ENCODE results near the gene ATXN10.
A peak's percentile ranks its signal among the peaks of the same experiment; 100 is the strongest.

ATXN10 gene

DNA sequence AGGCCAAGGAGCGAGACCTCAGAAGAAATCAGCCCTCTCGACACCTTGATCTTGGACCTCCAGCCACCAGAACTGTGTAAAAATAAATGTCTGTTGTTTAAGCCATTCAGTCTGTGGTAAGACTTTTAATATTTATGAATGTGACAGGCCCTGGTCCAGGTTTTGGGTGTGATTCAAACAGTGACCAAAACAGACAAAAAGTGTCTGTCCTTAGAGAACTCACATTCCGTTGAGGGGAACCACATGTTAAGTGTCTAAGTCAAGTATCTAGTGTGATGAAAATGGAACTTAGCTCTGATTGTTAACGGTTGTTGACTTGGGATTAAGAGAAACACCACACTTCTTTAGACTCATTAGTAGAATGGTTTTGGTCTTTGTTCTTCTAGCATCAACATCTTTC lies 22.2 kb downstream of the ATXN10 start:
- Histone ChIP-seq H3K9me3 (ENCODE audit: control insufficient read depth, insufficient read depth, low read length) (no peaks in the 10 kb centered on the region), H3K9me2 (replicated peaks; ENCODE audit: control insufficient read depth, low read length) (no peaks in the 10 kb centered on the region), H4K20me1 (ENCODE audit: control insufficient read depth, insufficient read depth, low read depth, low read length) (no peaks in the 10 kb centered on the region), H3K4me1 (ENCODE audit: control insufficient read depth, low read length) (peaks cover 26% of the 10 kb centered on the region), H3F3A (ENCODE audit: control insufficient read depth, insufficient read depth) (peaks cover 8% of the 10 kb centered on the region), H3K79me2 (ENCODE audit: control insufficient read depth, low read length) (peaks cover 69% of the 10 kb centered on the region), H3K36me3 (ENCODE audit: control insufficient read depth, low read length) (peaks cover 82% of the 10 kb centered on the region), H3K27ac (ENCODE audit: low read depth, low read length) (no peak overlapping the region), H3K27me3 (ENCODE audit: control insufficient read depth, low read length) (no peaks in the 10 kb centered on the region), H3K4me3 (ENCODE audit: low read length) (no peak overlapping the region), H3K4me2 (ENCODE audit: low read length) (no peak overlapping the region)
- TF ChIP-seq, protein P1, sequence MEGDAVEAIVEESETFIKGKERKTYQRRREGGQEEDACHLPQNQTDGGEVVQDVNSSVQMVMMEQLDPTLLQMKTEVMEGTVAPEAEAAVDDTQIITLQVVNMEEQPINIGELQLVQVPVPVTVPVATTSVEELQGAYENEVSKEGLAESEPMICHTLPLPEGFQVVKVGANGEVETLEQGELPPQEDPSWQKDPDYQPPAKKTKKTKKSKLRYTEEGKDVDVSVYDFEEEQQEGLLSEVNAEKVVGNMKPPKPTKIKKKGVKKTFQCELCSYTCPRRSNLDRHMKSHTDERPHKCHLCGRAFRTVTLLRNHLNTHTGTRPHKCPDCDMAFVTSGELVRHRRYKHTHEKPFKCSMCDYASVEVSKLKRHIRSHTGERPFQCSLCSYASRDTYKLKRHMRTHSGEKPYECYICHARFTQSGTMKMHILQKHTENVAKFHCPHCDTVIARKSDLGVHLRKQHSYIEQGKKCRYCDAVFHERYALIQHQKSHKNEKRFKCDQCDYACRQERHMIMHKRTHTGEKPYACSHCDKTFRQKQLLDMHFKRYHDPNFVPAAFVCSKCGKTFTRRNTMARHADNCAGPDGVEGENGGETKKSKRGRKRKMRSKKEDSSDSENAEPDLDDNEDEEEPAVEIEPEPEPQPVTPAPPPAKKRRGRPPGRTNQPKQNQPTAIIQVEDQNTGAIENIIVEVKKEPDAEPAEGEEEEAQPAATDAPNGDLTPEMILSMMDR (IDR thresholded peaks at IDR 0.05; ENCODE audit: low read depth, low read length, poor library complexity, severe bottlenecking), result no peak
- no peak for TF ChIP-seq EZH2phosphoT487 (IDR thresholded peaks at IDR 0.05; ENCODE audit: borderline replicate concordance, low read length)

DNA sequence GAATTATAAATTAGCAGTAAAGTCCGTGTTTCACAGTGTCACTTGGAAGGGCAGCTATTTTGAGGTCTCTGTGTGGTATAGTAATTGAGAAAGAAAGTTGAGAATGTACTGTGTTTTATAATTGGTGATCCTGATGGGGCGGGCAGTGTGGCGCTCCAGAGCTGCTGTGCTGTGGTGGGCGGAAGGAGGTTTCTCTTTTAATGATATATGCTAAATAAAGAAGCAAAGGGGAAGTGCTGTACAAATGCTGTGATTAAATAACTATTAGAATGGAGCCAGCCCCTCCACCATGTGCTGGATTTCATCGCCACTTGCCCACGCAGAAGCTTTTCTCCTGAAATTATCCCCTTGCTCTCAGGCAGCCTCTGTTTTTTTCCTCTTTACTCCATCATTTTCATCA lies 24.6 kb downstream of the ATXN10 start:
- Histone ChIP-seq H3F3A (ENCODE audit: control insufficient read depth, insufficient read depth) (peaks cover 8% of the 10 kb centered on the region), H3K27me3 (ENCODE audit: control insufficient read depth, low read length) (no peaks in the 10 kb centered on the region), H3K9me3 (ENCODE audit: control insufficient read depth, insufficient read depth, low read length) (no peaks in the 10 kb centered on the region), H3K9me2 (replicated peaks; ENCODE audit: control insufficient read depth, low read length) (no peaks in the 10 kb centered on the region), H4K20me1 (ENCODE audit: control insufficient read depth, insufficient read depth, low read depth, low read length) (no peaks in the 10 kb centered on the region), H3K27ac (ENCODE audit: low read depth, low read length) (peak overlapping the region; percentile 51), H3K4me1 (ENCODE audit: control insufficient read depth, low read length) (peaks cover 26% of the 10 kb centered on the region), H3K4me3 (ENCODE audit: low read length) (peak overlapping the region; percentile 51), H3K36me3 (ENCODE audit: control insufficient read depth, low read length) (peaks cover 80% of the 10 kb centered on the region), H3K79me2 (ENCODE audit: control insufficient read depth, low read length) (peaks cover 56% of the 10 kb centered on the region), H3K4me2 (ENCODE audit: low read length) (peak overlapping the region; percentile 63)
- TF ChIP-seq, protein P1 (IDR thresholded peaks at IDR 0.05; ENCODE audit: low read depth, low read length, poor library complexity, severe bottlenecking), result peak; percentile 47
- TF ChIP-seq EZH2phosphoT487 (IDR thresholded peaks at IDR 0.05; ENCODE audit: borderline replicate concordance, low read length), result no peak

DNA sequence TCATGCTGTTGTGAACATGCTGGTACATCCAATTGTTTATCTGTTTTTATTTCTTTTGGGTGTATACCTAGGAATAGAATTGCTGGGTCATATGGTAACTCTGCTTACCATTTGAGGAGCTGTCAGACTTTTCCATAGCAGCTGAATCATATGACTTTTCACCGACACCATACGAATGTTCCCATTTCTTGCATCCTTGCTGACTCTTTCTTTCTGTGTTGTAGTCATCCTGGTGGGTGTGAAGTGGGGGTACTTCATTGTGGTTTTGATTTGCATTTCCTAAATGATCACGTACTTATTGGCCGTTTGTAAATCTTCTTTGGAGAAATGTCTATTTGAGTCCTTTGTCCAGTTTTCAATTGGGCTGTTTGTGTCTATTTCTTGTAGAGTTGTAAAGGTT lies 26.5 kb downstream of the ATXN10 start:
- no peaks in the 10 kb centered on the region for H3K9me3 ChIP-seq (ENCODE audit: control insufficient read depth, insufficient read depth, low read length)
- H3K36me3 ChIP-seq (ENCODE audit: control insufficient read depth, low read length), result peaks cover 79% of the 10 kb centered on the region
- H3K4me3 ChIP-seq (ENCODE audit: low read length), result no peak overlapping the region
- no peaks in the 10 kb centered on the region for H3K9me2 ChIP-seq (replicated peaks; ENCODE audit: control insufficient read depth, low read length)
- peaks cover 5% of the 10 kb centered on the region for H3F3A ChIP-seq (ENCODE audit: control insufficient read depth, insufficient read depth)
- TF ChIP-seq EZH2phosphoT487 (IDR thresholded peaks at IDR 0.05; ENCODE audit: borderline replicate concordance, low read length), result no peak
- TF ChIP-seq, protein P1 (IDR thresholded peaks at IDR 0.05; ENCODE audit: low read depth, low read length, poor library complexity, severe bottlenecking), result no peak
- peaks cover 53% of the 10 kb centered on the region for H3K79me2 ChIP-seq (ENCODE audit: control insufficient read depth, low read length)
- no peaks in the 10 kb centered on the region; the same call in 1 of the 2 replicates for H4K20me1 ChIP-seq (ENCODE audit: control insufficient read depth, insufficient read depth, low read depth, low read length)
- no peak overlapping the region for H3K27ac ChIP-seq (ENCODE audit: low read depth, low read length)
- peaks cover 26% of the 10 kb centered on the region for H3K4me1 ChIP-seq (ENCODE audit: control insufficient read depth, low read length)
- H3K4me2 ChIP-seq (ENCODE audit: low read length), result no peak overlapping the region
- H3K27me3 ChIP-seq (ENCODE audit: control insufficient read depth, low read length), result no peaks in the 10 kb centered on the region

Data from DOHH2 (cell line).